ENCODE results near the gene KLF6. TPM values are rescaled to one million over a fixed set of nuclear protein-coding genes. Genes with fewer than 3 reads are reported as not detected.

Gene KLF6
- total and polyA plus RNA-seq, 9 of the 15 experiments (the other 6 are each of a cell fraction or from before 2014, with no cell fraction given) = 3.2 to 23.9 (median 8.0) TPM

GRCh38 chr10:3750006-3750816 is 34.8 kb downstream of the KLF6 start:
- H3K79me2 ChIP-seq (ENCODE audit: control insufficient read depth, insufficient read depth, low read length) = no peaks in the 10 kb centered on the region
- peak overlapping the region in 1 of 2 experiments; percentile 49; a peak in 1 of 4 replicates for H3K9ac ChIP-seq (ENCODE audit: insufficient read depth in 1 of 2, low read depth in 2 of 2, low read length in 2 of 2)
- peaks cover 5 to 19% of the 10 kb centered on the region in 2 experiments for H3K4me1 ChIP-seq (replicated peaks in 1 of 2; ENCODE audit: control insufficient read depth in 2 of 2, insufficient read depth in 2 of 2, low read length in 2 of 2)
- no peak overlapping the region for H3K4me3 ChIP-seq
- H3K9me1 ChIP-seq (ENCODE audit: control insufficient read depth, insufficient read depth, low read length) = no peaks in the 10 kb centered on the region
- no peak overlapping the region for H3K27ac ChIP-seq (ENCODE audit: extremely low read depth, low read depth, low read length)
- BruUV-seq (replicated peaks) = no TSS peak
- H3K4me2 ChIP-seq (ENCODE audit: insufficient read depth, low read length) = no peak overlapping the region
- H4K20me1 ChIP-seq (replicated peaks; ENCODE audit: control insufficient read depth, insufficient read depth, low read length) = peaks cover 2% of the 10 kb centered on the region; the same call in 1 of the 2 replicates
- WGBS (ENCODE audit: insufficient coverage, low coverage, missing lambda C conversion rate) = 52% methylated on average over 11 of the region's 11 CpGs
- no peaks in the 10 kb centered on the region for H3K9me3 ChIP-seq (replicated peaks; ENCODE audit: control insufficient read depth, insufficient read depth, low read depth, low read length)
- TF ChIP-seq NR0B1 (IDR thresholded peaks at IDR 0.05; ENCODE audit: partially characterized antibody) (no peak), MAFK (IDR thresholded peaks at IDR 0.05; ENCODE audit: low read length) (no peak), PURB (CRISPR knock-in tag; IDR thresholded peaks at IDR 0.05; ENCODE audit: low read depth) (no peak), L3MBTL2 (IDR thresholded peaks at IDR 0.05) (no peak), NFIX (CRISPR knock-in tag; IDR thresholded peaks at IDR 0.05; ENCODE audit: low read depth) (no peak), ZFP1 (CRISPR knock-in tag; IDR thresholded peaks at IDR 0.05) (no peak), NFIC (IDR thresholded peaks at IDR 0.05) (peak; percentile 82), USF2 (CRISPR knock-in tag; IDR thresholded peaks at IDR 0.05) (no peak)
- TF ChIP-seq, protein P1, sequence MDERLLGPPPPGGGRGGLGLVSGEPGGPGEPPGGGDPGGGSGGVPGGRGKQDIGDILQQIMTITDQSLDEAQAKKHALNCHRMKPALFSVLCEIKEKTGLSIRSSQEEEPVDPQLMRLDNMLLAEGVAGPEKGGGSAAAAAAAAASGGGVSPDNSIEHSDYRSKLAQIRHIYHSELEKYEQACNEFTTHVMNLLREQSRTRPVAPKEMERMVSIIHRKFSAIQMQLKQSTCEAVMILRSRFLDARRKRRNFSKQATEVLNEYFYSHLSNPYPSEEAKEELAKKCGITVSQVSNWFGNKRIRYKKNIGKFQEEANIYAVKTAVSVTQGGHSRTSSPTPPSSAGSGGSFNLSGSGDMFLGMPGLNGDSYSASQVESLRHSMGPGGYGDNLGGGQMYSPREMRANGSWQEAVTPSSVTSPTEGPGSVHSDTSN (CRISPR knock-in tag; IDR thresholded peaks at IDR 0.05; ENCODE audit: low read depth) = no peak
- TF ChIP-seq, protein P1 (tag; conservative IDR thresholded peaks at IDR 0.05; ENCODE audit: low read depth) = peak; percentile 20; the same call in 1 of the 2 replicates
- TF ChIP-seq, protein P2, sequence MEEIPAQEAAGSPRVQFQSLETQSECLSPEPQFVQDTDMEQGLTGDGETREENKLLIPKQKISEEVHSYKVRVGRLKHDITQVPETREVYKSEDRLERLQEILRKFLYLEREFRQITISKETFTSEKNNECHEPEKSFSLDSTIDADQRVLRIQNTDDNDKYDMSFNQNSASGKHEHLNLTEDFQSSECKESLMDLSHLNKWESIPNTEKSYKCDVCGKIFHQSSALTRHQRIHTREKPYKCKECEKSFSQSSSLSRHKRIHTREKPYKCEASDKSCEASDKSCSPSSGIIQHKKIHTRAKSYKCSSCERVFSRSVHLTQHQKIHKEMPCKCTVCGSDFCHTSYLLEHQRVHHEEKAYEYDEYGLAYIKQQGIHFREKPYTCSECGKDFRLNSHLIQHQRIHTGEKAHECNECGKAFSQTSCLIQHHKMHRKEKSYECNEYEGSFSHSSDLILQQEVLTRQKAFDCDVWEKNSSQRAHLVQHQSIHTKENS (CRISPR knock-in tag; IDR thresholded peaks at IDR 0.05) = no peak
- H3K36me3 ChIP-seq (ENCODE audit: control insufficient read depth, insufficient read depth, low read length) = no peaks in the 10 kb centered on the region
- in situ Hi-C loops (cut with MboI) (no loop called here), intact Hi-C loops (cut with micrococcal nuclease) (no loop called here)
- H3K27me3 ChIP-seq (ENCODE audit: control insufficient read depth in 2 of 2, insufficient read depth in 2 of 2, low read length in 2 of 2) = peaks cover 0 to 6% of the 10 kb centered on the region in 2 experiments; a peak in 1 of 5 replicates
- FAIRE-seq (no peak), DNase-seq (ENCODE audit: extremely low read depth in 1 of 4, low spot score in 3 of 4) (no peak), ATAC-seq (no peak)
- no peak overlapping the region for H2AFZ ChIP-seq (ENCODE audit: low read depth, low read length)
- ChIA-PET POLR2A (interaction anchor here (0.8 to 1.3 kb wide), 4 partner anchors 11 to 142 kb away, joined by 3 read pairs; partner anchors contain the start of gene KLF6), CTCF (ENCODE audit: low intra/inter-chr PET ratio) (no interaction called here)

Data from K562 (cell line).